Neural cell (in vitro differentiated cells): ENCODE measurements around the gene AP5Z1. TPM values are rescaled to one million over a fixed set of nuclear protein-coding genes. Genes with fewer than 3 reads are reported as not detected.
"Not testable (repeated sequence)": the region's sequence is repeated elsewhere in the genome, so short reads cannot be mapped to it uniquely, and the experiment has no call there.

Experiments
- H2AFZ ChIP-seq: fragments of 200-600, 300-800 bp; sonication (generic), shearing (Covaris generic); 2 replicates; pipeline ENCODE4 v1.6.0; 2014; ENCODE audit warnings: low read depth, mild to moderate bottlenecking, antibody characterized with exemption, low read length, moderate library complexity
- H3F3A ChIP-seq: fragments of 200-600 bp; shearing (Covaris generic); 2 replicates; pipeline ENCODE4 v1.6.1; 2016; ENCODE audit warnings: mild to moderate bottlenecking, moderate library complexity, mixed read lengths, antibody characterized with exemption, low read length; ENCODE audit not compliant: insufficient read depth, poor library complexity, severe bottlenecking
- H3K27ac ChIP-seq: fragments of 200-600, 300-800 bp; sonication (generic), shearing (Covaris generic); 2 replicates; pipeline ENCODE4 v1.5.1; 2014; ENCODE audit warnings: mild to moderate bottlenecking, low read length, moderate library complexity
- H3K27me3 ChIP-seq: fragments of 300-800, 200-600 bp; sonication (generic), shearing (Covaris generic); 2 replicates; pipeline ENCODE4 v1.6.0; 2014; ENCODE audit warnings: mild to moderate bottlenecking, low read depth, low read length, moderate library complexity; ENCODE audit not compliant: insufficient read depth
- H3K36me3 ChIP-seq: fragments of 300-800, 200-600 bp; sonication (generic), shearing (Covaris generic); 2 replicates; pipeline ENCODE4 v1.5.1; 2014; ENCODE audit warnings: mild to moderate bottlenecking, antibody characterized with exemption, low read length, moderate library complexity; ENCODE audit not compliant: insufficient read depth
- H3K4me2 ChIP-seq: fragments of 300-800, 200-600 bp; sonication (generic), shearing (Covaris generic); 2 replicates; pipeline ENCODE4 v1.6.0; 2014; ENCODE audit warnings: mild to moderate bottlenecking, low read length
- H3K4me3 ChIP-seq: fragments of 300-800, 200-600 bp; sonication (generic), shearing (Covaris generic); 2 replicates; pipeline ENCODE4 v1.5.1; 2014; ENCODE audit warnings: mild to moderate bottlenecking, low read length, moderate library complexity
- H3K79me2 ChIP-seq: fragments of 200-600 bp; shearing (Covaris generic); replicated peaks from 2 replicates; pipeline ENCODE4 v1.6.0; 2014; ENCODE audit warnings: mild to moderate bottlenecking, low read length, moderate library complexity; ENCODE audit not compliant: insufficient read depth
- H3K9ac ChIP-seq: fragments of 300-800, 200-600 bp; sonication (generic), shearing (Covaris generic); 2 replicates; pipeline ENCODE4 v1.6.1; 2016; ENCODE audit warnings: mild to moderate bottlenecking, low read length, mixed read lengths
- H3K9me2 ChIP-seq: fragments of 200-600 bp; shearing (Covaris generic); 2 replicates; pipeline ENCODE4 v1.6.1; 2016; ENCODE audit warnings: mild to moderate bottlenecking, low read length, mixed read lengths; ENCODE audit not compliant: insufficient read depth
- H3K9me3 ChIP-seq: fragments of 200-600, 300-800 bp; sonication (generic), shearing (Covaris generic); 2 replicates; pipeline ENCODE4 v1.6.1; 2016; ENCODE audit warnings: mild to moderate bottlenecking, mixed run types, low read length, moderate library complexity, mixed read lengths
- H4K20me1 ChIP-seq: fragments of 200-600 bp; shearing (Covaris generic); 2 replicates; pipeline ENCODE4 v1.6.1; 2016; ENCODE audit warnings: mild to moderate bottlenecking, mixed run types; ENCODE audit not compliant: insufficient read depth
- EP300 ChIP-seq: fragments of 450-650 bp; conservative IDR thresholded peaks from 2 replicates; pipeline ENCODE4 v1.6.1; 2014; ENCODE audit warnings: antibody characterized with exemption, mild to moderate bottlenecking, moderate library complexity; ENCODE audit not compliant: poor library complexity, severe bottlenecking
- EZH2 ChIP-seq: fragments of 200-600, 300-800 bp; shearing (Covaris generic), sonication (generic); IDR thresholded peaks from 2 replicates; pipeline ENCODE4 v1.6.1; 2014; ENCODE audit warnings: antibody characterized with exemption, low read length, borderline replicate concordance, mild to moderate bottlenecking; ENCODE audit not compliant: insufficient read depth, poor library complexity, severe bottlenecking
- MXI1 ChIP-seq: fragments of 450-650 bp; conservative IDR thresholded peaks from 2 replicates; pipeline ENCODE4 v1.6.1; 2014; ENCODE audit warnings: antibody characterized with exemption, mild to moderate bottlenecking; ENCODE audit not compliant: poor library complexity, severe bottlenecking
- POLR2AphosphoS5 ChIP-seq: IDR thresholded peaks from 2 replicates; pipeline ENCODE4 v1.6.1; 2012
- RAD21 ChIP-seq: fragments of 450-650 bp; conservative IDR thresholded peaks from 2 replicates; pipeline ENCODE4 v1.6.1; 2014; ENCODE audit warnings: antibody characterized with exemption, mild to moderate bottlenecking, moderate library complexity
- SMC3 ChIP-seq: fragments of 450-650 bp; conservative IDR thresholded peaks from 2 replicates; pipeline ENCODE4 v1.6.1; 2014; ENCODE audit warnings: antibody characterized with exemption, mild to moderate bottlenecking, moderate library complexity; ENCODE audit not compliant: poor library complexity
- TAF1 ChIP-seq: IDR thresholded peaks from 2 replicates; pipeline ENCODE4 v1.6.1; 2012; ENCODE audit warnings: low read depth
- polyA plus RNA-seq: library from polyadenylated mRNA; depleted of rRNA; stranded (reverse); fragments of >200 nt; gene quantifications from 2 replicates; pipeline ENCODE4 v1.2.3, GENCODE V29; 2014
- TF ChIP-seq, protein P1 (sequence below): fragments of 450-650 bp; IDR thresholded peaks from 2 replicates; pipeline ENCODE4 v1.5.1; 2014; ENCODE audit warnings: antibody characterized with exemption, mild to moderate bottlenecking, moderate library complexity; ENCODE audit not compliant: poor library complexity, severe bottlenecking
- TF ChIP-seq, protein P2 (sequence below): IDR thresholded peaks from 2 replicates; pipeline ENCODE4 v1.6.1; 2012; ENCODE audit warnings: borderline replicate concordance

Gene AP5Z1
- polyA plus RNA-seq, 1 donor from 2014 or later = 36.9 TPM

DNA sequence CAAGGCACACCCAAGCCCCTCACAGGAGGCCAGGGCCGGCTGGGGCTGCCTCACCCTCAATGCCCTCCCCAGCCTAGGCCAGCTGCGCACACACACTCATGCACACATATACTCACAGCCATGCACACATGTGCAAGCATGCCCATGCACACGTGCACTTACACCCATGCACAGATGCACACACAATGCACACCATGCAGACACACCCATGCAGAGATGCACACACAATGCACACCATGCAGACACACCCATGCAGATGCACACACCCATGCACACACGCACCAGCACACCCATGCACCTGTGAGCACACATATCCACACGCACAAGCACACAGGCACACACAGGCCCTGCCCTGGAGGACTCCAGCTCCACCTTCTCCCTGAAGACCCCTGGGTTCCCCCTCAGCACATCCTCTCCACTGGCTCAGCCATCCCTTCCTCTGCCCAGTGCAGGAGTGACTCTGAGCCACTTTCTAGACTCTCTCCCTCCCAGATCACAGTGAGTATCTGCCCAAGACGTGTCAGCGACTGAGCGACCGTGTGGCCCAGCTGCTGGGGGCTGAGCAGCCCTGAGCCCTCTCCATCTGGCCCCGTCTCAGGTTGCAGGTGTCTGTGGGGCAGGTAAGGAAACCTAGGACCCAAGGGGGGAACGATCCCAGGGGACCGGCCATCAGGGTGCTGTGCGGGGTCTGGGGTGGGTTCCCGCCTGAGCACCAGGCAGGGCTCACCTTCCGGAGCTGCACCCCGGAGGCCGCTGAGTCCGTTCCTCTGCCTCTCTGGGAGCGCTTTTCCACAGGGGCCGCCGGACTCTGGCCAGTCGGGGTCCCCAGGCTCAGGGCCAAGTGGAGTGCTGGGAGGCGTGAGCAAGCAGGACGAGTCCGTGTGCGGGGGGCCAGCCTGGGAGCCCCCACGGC lies 25.8 kb downstream of the AP5Z1 start:
- Histone ChIP-seq H2AFZ (no peak overlapping the region), H3K9ac (no peak overlapping the region), H3K9me3 (no peaks in the 10 kb centered on the region), H3K27ac (no peak overlapping the region), H3K4me2 (no peak overlapping the region), H3K27me3 (no peaks in the 10 kb centered on the region), H3K4me3 (no peak overlapping the region), H3K9me2 (no peaks in the 10 kb centered on the region), H3F3A (no peaks in the 10 kb centered on the region), H3K79me2 (no peaks in the 10 kb centered on the region), H4K20me1 (no peaks in the 10 kb centered on the region), H3K36me3 (no peaks in the 10 kb centered on the region)
- TF ChIP-seq EP300 (no peak), EZH2 (no peak), MXI1 (no peak), SMC3 (no peak), POLR2AphosphoS5 (no peak), TAF1 (no peak), RAD21 (no peak)
- TF ChIP-seq, protein P1, sequence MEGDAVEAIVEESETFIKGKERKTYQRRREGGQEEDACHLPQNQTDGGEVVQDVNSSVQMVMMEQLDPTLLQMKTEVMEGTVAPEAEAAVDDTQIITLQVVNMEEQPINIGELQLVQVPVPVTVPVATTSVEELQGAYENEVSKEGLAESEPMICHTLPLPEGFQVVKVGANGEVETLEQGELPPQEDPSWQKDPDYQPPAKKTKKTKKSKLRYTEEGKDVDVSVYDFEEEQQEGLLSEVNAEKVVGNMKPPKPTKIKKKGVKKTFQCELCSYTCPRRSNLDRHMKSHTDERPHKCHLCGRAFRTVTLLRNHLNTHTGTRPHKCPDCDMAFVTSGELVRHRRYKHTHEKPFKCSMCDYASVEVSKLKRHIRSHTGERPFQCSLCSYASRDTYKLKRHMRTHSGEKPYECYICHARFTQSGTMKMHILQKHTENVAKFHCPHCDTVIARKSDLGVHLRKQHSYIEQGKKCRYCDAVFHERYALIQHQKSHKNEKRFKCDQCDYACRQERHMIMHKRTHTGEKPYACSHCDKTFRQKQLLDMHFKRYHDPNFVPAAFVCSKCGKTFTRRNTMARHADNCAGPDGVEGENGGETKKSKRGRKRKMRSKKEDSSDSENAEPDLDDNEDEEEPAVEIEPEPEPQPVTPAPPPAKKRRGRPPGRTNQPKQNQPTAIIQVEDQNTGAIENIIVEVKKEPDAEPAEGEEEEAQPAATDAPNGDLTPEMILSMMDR = no peak
- TF ChIP-seq, protein P2, sequence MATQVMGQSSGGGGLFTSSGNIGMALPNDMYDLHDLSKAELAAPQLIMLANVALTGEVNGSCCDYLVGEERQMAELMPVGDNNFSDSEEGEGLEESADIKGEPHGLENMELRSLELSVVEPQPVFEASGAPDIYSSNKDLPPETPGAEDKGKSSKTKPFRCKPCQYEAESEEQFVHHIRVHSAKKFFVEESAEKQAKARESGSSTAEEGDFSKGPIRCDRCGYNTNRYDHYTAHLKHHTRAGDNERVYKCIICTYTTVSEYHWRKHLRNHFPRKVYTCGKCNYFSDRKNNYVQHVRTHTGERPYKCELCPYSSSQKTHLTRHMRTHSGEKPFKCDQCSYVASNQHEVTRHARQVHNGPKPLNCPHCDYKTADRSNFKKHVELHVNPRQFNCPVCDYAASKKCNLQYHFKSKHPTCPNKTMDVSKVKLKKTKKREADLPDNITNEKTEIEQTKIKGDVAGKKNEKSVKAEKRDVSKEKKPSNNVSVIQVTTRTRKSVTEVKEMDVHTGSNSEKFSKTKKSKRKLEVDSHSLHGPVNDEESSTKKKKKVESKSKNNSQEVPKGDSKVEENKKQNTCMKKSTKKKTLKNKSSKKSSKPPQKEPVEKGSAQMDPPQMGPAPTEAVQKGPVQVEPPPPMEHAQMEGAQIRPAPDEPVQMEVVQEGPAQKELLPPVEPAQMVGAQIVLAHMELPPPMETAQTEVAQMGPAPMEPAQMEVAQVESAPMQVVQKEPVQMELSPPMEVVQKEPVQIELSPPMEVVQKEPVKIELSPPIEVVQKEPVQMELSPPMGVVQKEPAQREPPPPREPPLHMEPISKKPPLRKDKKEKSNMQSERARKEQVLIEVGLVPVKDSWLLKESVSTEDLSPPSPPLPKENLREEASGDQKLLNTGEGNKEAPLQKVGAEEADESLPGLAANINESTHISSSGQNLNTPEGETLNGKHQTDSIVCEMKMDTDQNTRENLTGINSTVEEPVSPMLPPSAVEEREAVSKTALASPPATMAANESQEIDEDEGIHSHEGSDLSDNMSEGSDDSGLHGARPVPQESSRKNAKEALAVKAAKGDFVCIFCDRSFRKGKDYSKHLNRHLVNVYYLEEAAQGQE = no peak

DNA sequence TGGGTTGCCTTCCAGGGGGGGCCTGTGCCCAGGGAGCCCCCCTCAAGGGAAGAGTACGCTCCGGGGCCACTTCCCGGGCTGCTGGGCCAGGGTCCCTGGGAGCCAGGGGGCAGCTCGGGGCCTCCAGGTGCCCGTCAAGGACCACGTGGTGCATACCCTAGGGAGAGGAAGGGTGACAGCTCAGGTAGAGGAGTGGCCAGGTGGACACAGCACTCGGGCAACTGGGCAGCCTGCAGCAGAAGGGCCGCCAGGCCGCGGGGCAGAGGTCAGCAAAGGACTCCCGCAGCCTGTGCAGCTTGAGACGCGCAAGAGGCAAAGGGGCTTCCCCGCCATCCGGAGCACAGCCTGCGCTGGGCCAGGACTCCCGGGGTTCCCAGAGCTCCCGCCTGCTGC lies 26.4 kb downstream of the AP5Z1 start:
- no peaks in the 10 kb centered on the region for H3K9me3 ChIP-seq
- no peak overlapping the region for H3K9ac ChIP-seq
- H3K4me3 ChIP-seq = no peak overlapping the region
- H3K9me2 ChIP-seq = no peaks in the 10 kb centered on the region
- no peak overlapping the region for H3K27ac ChIP-seq
- no peaks in the 10 kb centered on the region for H3F3A ChIP-seq
- H3K36me3 ChIP-seq = no peaks in the 10 kb centered on the region
- H3K4me2 ChIP-seq = no peak overlapping the region
- H3K27me3 ChIP-seq = no peaks in the 10 kb centered on the region
- H3K79me2 ChIP-seq = no peaks in the 10 kb centered on the region
- H4K20me1 ChIP-seq = no peaks in the 10 kb centered on the region
- H2AFZ ChIP-seq = no peak overlapping the region
- TF ChIP-seq EZH2 (no peak), RAD21 (no peak), MXI1 (no peak)

DNA sequence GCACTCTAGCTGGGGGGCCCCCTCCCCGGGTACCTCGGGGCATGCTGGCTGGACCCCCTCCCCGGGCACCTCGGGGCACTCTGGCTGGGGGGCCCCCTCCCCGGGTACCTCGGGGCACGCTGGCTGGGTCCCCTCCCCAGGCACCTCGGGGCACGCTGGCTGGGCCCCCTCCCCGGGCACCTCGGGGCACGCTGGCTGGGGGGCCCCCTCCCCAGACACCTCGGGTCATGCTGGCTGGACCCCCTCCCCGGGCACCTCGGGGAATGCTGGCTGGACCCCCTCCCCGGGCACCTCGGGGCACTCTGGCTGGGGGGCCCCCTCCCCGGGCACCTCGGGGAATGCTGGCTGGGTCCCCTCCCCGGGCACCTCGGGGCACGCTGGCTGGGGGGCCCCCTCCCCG lies 27.2 kb downstream of the AP5Z1 start:
- not testable (repeated sequence) for H3K27ac ChIP-seq, H3K9me3 ChIP-seq, H3K9ac ChIP-seq, H2AFZ ChIP-seq, H3K79me2 ChIP-seq, H3K36me3 ChIP-seq, H3K4me3 ChIP-seq, H3K4me2 ChIP-seq, H4K20me1 ChIP-seq, H3K9me2 ChIP-seq, H3F3A ChIP-seq, H3K27me3 ChIP-seq
